Tracheal epithelial cell (primary cell): ENCODE measurements around the gene C3orf80. TPM values are rescaled to one million over a fixed set of nuclear protein-coding genes. Genes with fewer than 3 reads are reported as not detected.

Experiments used
- total RNA-seq: library from RNA; depleted of rRNA; stranded (reverse); fragments of >200 nt; gene quantifications from 2 replicates; pipeline ENCODE4 v1.2.1, GENCODE V29; 2014

C3orf80 gene
- under 0.01 TPM in 1 of 2 replicates, not detected in the other for total RNA-seq

DNA sequence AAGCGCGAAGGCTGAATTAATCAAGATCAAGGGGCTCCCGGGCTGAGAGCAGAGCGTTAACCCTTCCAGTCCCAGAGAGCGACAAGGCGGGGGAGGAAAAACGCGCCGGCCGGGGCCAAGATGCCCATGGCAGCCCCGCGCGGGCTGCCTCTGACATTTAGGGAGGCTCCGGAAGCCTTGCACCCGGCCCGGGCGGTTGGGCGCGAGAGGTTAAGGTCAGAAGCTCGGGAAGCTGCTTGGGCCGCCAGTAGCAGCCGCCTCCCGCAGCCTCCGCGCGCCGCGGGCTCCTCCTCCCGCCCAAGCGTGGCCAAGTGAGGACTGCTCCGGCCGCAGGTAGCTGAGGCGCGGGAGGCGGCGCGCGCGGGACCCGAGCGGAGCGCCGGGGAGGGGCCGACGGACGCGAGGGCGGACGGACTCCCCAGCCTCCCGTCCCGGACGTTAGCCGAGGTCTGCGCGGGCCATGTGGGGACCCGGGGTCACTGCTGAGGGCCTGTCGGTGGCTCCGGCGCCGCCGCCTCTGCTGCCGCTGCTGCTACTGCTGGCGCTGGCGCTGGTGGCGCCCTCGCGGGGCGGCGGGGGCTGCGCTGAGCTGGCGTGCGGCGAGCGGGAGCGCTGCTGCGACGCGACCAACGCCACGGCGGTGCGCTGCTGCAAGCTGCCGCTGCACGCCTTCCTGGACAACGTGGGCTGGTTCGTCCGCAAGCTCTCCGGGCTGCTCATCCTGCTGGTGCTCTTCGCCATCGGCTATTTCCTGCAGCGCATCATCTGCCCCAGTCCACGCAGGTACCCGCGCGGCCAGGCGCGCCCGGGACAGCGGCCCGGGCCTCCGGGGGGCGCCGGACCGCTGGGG, at the start of gene C3orf80:
Gene C3orf80, plus strand, starts transcription at position 247 of the 850 bp plus-strand sequence. Its CDS starts 214 bp downstream, at position 461.

Other genes with a start within 250 kb of the C3orf80 start
- 0.72 and 1.9 TPM in 2 replicates for gene IL12A, start 236.6 kb upstream of the C3orf80 start, total RNA-seq
- gene IFT80, start 173.8 kb downstream of the C3orf80 start, total RNA-seq: 13.7 and 19.4 TPM in 2 replicates
- 11.1 and 13.2 TPM in 2 replicates for gene SMC4, start 174.2 kb downstream of the C3orf80 start, total RNA-seq
- 7.5 and 9.2 TPM in 2 replicates for gene TRIM59, start 224.4 kb downstream of the C3orf80 start, total RNA-seq